NCI-H226 (cell line): ENCODE results near the gene DCAF8.
"Not testable (repeated sequence)": the region's sequence is repeated elsewhere in the genome, so short reads cannot be mapped to it uniquely, and the experiment has no call there.

Experiments used
- DNase-seq: peaks from one replicate; pipeline ENCODE4 v3.0.0-alpha.2; 2015

DCAF8 gene

DNA sequence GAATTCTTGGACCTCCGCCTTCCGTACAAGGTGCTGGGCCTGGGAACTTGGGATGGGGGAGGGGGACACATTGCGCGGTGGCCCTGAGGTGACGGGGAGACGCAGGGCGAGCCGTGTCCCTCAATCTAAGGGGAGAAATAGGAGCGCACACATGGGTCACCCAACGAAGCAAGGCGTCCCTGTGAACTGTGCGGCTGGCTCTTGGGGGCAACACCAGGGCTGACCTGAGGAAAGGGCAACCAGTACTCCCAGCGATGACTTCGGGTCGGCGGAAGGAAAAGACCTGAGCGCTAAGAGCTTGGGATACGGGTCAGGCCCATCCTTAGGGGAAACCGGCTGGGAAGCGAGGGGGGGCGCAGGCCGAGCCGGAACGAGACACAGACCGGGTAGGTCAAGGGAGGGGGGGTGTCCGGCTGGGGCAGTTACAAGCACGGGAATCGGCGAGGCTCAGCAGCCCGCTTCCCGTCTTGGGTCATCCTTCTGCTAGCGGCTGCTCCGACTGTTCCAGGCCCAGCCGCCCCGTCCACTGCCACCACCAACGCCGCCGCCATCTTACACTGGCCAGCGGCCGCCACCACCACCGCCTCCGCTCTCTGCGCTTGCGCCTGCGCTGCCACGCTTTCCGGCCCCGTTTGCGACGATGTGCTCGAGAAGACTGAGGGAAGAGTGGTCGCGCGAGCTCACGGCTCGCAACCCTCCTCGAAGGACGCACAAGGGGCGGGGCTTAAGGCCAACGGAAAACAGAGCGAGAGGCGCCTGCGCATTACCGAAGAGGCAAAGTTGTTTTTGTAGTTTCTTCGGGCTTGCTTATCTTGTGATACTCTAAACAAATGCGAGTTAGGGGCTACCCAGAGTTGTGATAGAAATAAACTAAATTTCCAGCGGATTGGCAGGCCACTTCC lies at the start of gene DCAF8:
Gene DCAF8 (minus strand): TSS at position 657 of the 902 bp plus-strand sequence. CDS start 18,541 bp downstream, outside the sequence.
- peak; percentile 98 for DNase-seq

GRCh38 chr1:160309571-160309970 lies 47.2 kb upstream of the DCAF8 start:
- no peak for DNase-seq

GRCh38 chr1:160309185-160309557 lies 46.8 kb upstream of the DCAF8 start:
- DNase-seq = no peak

- no peak for DNase-seq
Measured at GRCh38 chr1:160308451-160309184, 46.3 kb upstream of the DCAF8 start.

- no peak for DNase-seq
Measured at GRCh38 chr1:160307118-160307791, 44.9 kb upstream of the DCAF8 start.

DNA sequence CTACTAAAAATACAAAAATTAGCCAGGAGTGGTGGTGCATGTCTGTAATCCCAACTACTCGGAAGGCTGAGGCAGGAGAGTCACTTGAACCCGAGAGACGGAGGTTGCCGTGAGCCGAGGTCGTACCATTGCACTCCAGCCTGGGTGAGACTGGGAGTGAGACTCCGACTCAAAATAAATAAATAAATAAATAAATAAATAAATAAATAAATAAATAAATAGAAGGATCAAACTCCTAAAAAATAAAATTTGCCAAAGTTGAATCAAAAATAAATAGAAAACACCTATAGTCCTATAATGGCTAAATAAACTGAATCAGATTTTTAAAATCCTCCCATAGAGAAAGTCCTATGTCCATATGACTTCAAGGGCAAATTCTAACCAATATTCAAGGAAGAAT lies 37.8 kb upstream of the DCAF8 start:
- no peak for DNase-seq

DNA sequence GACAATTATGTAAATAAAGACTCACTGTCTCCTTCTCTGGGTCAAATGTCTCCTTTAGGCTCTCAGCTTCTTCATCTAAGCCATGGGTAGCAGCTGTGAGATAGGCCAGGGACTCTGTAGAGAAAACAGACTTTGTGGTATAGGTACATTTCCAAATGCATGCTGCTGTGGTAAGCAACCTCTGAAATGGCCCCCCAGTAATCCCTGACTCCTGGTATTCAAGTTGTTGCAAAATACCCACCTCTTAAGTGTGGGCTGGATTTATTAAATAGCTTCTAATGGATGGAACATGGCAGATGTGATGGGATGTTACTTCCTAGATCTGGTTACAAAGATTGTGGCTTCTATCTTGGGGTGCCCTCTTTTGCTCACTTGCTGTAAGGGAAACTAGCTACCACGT lies 33.7 kb upstream of the DCAF8 start:
- no peak for DNase-seq

GRCh38 chr1:160293020-160293968 lies 30.9 kb upstream of the DCAF8 start:
- DNase-seq = no peak

GRCh38 chr1:160291248-160292220 lies 29.2 kb upstream of the DCAF8 start:
- DNase-seq = peak; percentile 29

GRCh38 chr1:160287769-160288168 lies 25.4 kb upstream of the DCAF8 start:
- DNase-seq = not testable (repeated sequence)

- no peak for DNase-seq
Measured at GRCh38 chr1:160285506-160285905, 23.2 kb upstream of the DCAF8 start.

- DNase-seq = peak; percentile 83
Measured at GRCh38 chr1:160284782-160285344, 22.5 kb upstream of the DCAF8 start, which contains the start of gene PEX19. TSS of gene PEX19 (minus strand) at chr1:160285133. CDS start at chr1:160285124, 9 bp downstream.

- peak; percentile 35 for DNase-seq
Measured at GRCh38 chr1:160284220-160284781, 22.0 kb upstream of the DCAF8 start.

- DNase-seq = no peak
Measured at GRCh38 chr1:160282807-160283206, 20.5 kb upstream of the DCAF8 start.

GRCh38 chr1:160277987-160278386 lies 15.6 kb upstream of the DCAF8 start:
- DNase-seq = no peak

DNA sequence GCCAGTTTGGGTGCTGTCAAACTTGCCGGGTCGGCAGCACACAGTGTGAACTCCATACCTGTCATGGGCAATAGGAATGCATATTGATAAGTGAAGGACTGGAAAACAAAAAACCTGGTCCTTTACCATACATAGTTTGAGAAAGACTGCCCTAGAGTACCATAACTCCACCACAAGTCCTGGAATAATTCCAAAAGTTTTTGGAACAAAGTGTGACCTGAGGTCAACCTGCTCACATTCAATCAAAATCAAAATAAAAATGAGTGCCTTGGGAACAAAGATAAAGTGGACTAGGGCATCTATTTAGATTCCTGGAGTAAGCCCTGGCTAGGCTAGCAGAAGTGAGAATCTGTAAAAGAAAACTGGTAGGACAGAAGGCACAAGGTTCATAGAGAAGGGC lies 15.0 kb upstream of the DCAF8 start:
- DNase-seq = no peak

- DNase-seq = no peak
Measured at GRCh38 chr1:160271025-160271424, 8.7 kb upstream of the DCAF8 start.

DNA sequence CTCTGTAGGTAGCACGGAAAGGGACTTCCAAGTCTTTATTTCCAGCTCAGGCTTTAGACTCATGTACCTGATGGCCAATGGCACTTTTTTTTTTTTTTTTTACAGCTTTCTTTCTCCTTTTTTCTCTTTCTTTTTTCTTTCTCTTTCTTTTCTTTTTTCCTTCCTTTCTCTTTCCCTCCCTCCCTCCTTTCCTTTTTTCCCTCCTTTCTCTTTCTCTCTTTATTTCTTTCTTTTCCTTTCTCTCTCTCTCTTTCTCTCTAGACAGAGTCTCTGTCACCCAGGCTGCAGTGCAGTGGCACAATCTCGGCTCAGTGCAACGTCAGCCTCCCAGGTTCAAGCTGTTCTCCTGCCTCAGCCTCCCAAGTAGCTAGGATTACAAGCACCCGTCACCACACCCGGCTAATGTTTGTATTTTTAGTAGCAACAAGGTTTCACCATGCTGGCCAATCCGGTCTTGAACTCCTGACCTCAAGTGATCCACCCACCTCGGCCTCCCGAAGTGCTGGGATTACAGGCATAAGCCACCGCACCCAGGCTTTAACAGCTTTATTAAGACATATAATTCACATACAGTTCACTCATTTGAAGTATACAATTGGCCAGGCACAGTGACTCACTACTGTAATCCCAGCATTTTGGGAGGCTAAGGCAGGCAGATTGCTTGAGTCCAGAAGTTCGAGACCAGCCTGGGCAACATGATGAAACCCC lies 5.1 kb upstream of the DCAF8 start:
- DNase-seq = no peak

DNA sequence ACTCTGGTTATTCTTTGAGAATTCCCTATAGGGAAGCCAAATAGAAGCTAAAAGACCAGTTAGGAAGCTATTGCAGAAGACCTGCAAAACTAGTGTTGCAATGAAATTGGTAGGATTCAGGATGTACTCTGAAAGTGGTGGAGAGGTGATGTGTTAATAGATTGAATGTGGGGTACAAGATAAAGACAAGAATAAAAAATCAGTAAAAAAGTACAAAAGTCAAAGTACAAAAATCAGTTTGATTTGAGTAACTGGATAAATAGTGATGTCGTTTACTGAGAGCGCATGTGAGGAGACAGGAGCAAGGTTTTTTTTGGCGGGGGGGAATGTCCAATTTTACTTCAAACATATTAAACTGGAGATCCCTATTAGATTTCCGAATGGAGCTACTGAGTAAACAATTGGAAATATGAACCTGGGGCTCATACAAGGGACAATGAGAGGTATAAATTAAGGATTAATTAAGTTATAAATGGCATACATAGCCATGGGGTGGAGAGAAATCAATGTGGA lies 2.5 kb upstream of the DCAF8 start:
- DNase-seq = no peak
